ENCODE measurements around the gene SCAMP5.

The SCAMP5 gene

GRCh38 chr15:75051191-75051608 is 55.8 kb downstream of the SCAMP5 start:
- in situ Hi-C loops (cut with HindIII; ENCODE audit: low sequenced_read_pairs): no loop called here
- no peak for DNase-seq (ENCODE audit: low read depth)
- no peak for TF ChIP-seq CTCF (IDR thresholded peaks at IDR 0.05; ENCODE audit: low read depth, low read length, missing control alignments)
- no peak overlapping the region for H3K4me3 ChIP-seq (ENCODE audit: low read depth, low read length)

GRCh38 chr15:75051711-75052110 is 56.3 kb downstream of the SCAMP5 start:
- TF ChIP-seq CTCF (IDR thresholded peaks at IDR 0.05; ENCODE audit: low read depth, low read length, missing control alignments): no peak
- in situ Hi-C loops (cut with HindIII; ENCODE audit: low sequenced_read_pairs): no loop called here
- no peak for DNase-seq (ENCODE audit: low read depth)
- H3K4me3 ChIP-seq (ENCODE audit: low read depth, low read length): no peak overlapping the region

GRCh38 chr15:75052972-75053747 is 57.8 kb downstream of the SCAMP5 start:
- in situ Hi-C loops (cut with HindIII; ENCODE audit: low sequenced_read_pairs): no loop called here
- DNase-seq (ENCODE audit: low read depth): no peak
- H3K4me3 ChIP-seq (ENCODE audit: low read depth, low read length): no peak overlapping the region
- TF ChIP-seq CTCF (IDR thresholded peaks at IDR 0.05; ENCODE audit: low read depth, low read length, missing control alignments): no peak

- in situ Hi-C loops (cut with HindIII; ENCODE audit: low sequenced_read_pairs): no loop called here
- no peak for DNase-seq (ENCODE audit: low read depth)
- no peak for TF ChIP-seq CTCF (IDR thresholded peaks at IDR 0.05; ENCODE audit: low read depth, low read length, missing control alignments)
These were observed 58.4 kb downstream of the SCAMP5 start for GRCh38 chr15:75053748-75054125.

GRCh38 chr15:75054172-75054897 is 59.0 kb downstream of the SCAMP5 start:
- no peak for DNase-seq (ENCODE audit: low read depth)
- TF ChIP-seq CTCF (IDR thresholded peaks at IDR 0.05; ENCODE audit: low read depth, low read length, missing control alignments): no peak
- in situ Hi-C loops (cut with HindIII; ENCODE audit: low sequenced_read_pairs): no loop called here
- no peak overlapping the region for H3K4me3 ChIP-seq (ENCODE audit: low read depth, low read length)

More at GRCh38 chr15:75053748-75054125, 58.4 kb downstream of the SCAMP5 start:
- no peak overlapping the region for H3K4me3 ChIP-seq (ENCODE audit: low read depth, low read length)

- no peak overlapping the region for H3K4me3 ChIP-seq (ENCODE audit: low read depth, low read length)
- TF ChIP-seq CTCF (IDR thresholded peaks at IDR 0.05; ENCODE audit: low read depth, low read length, missing control alignments): no peak
- in situ Hi-C loops (cut with HindIII; ENCODE audit: low sequenced_read_pairs): no loop called here
- no peak for DNase-seq (ENCODE audit: low read depth)
These were observed 60.7 kb downstream of the SCAMP5 start for GRCh38 chr15:75056036-75056435.

Data from astrocyte of the cerebellum (primary cell).